Fibroblast of lung (primary cell): Measurements from ENCODE around the gene GET4. TPM values are rescaled to one million over a fixed set of nuclear protein-coding genes. Genes with fewer than 3 reads are reported as not detected.

Experiments
- DNase-seq, 2 donors: peaks; one replicate each; pipeline versions ENCODE4 v3.0.0 to v3.0.0-alpha.2; 2010; ENCODE audit warnings: low read depth in 2 of 2
- H2AFZ ChIP-seq: 2 replicates; pipeline ENCODE4 v1.5.1; 2012; ENCODE audit warnings: low read length, control low read depth, inconsistent platforms
- H3K27ac ChIP-seq: 2 replicates; pipeline ENCODE4 v1.5.1; 2011; ENCODE audit warnings: low read length, control low read depth; ENCODE audit not compliant: insufficient read depth
- H3K27me3 ChIP-seq: 2 replicates; pipeline ENCODE4 v1.5.1; 2011; ENCODE audit warnings: mild to moderate bottlenecking, low read length; ENCODE audit not compliant: control insufficient read depth, insufficient read depth
- H3K36me3 ChIP-seq: 2 replicates; pipeline ENCODE4 v1.5.1; 2011; ENCODE audit warnings: low read length; ENCODE audit not compliant: control insufficient read depth, insufficient read depth
- H3K4me1 ChIP-seq: 2 replicates; pipeline ENCODE4 v1.5.1; 2011; ENCODE audit warnings: low read length; ENCODE audit not compliant: control insufficient read depth, insufficient read depth; ENCODE audit errors: extremely low read depth
- H3K4me2 ChIP-seq: 2 replicates; pipeline ENCODE4 v1.5.1; 2011; ENCODE audit warnings: low read length, control low read depth; ENCODE audit not compliant: insufficient read depth; ENCODE audit errors: extremely low read depth
- H3K4me3 ChIP-seq, 4 experiments: fragments of 200-600 bp in 1 of 4; sonication (generic) in 1 of 4; replicated peaks in 1 of 4; 2 replicates each; pipeline ENCODE4 v1.5.1; 2011 to 2016; ENCODE audit warnings: low read length in 4 of 4, low read depth in 3 of 4, mild to moderate bottlenecking in 3 of 4, control low read depth in 2 of 4, inconsistent platforms in 1 of 4, mixed read lengths in 1 of 4; ENCODE audit not compliant: insufficient read depth in 1 of 4; ENCODE audit errors: control extremely low read depth in 1 of 4
- H3K79me2 ChIP-seq: 2 replicates; pipeline ENCODE4 v1.5.1; 2012; ENCODE audit warnings: mild to moderate bottlenecking, low read length, inconsistent platforms; ENCODE audit not compliant: control insufficient read depth, insufficient read depth
- H3K9ac ChIP-seq: 2 replicates; pipeline ENCODE4 v1.5.1; 2011; ENCODE audit warnings: mild to moderate bottlenecking, low read length, control low read depth; ENCODE audit not compliant: insufficient read depth
- H3K9me3 ChIP-seq: 2 replicates; pipeline ENCODE4 v1.5.1; 2012; ENCODE audit warnings: low read depth, low read length; ENCODE audit not compliant: control insufficient read depth, insufficient read depth
- H4K20me1 ChIP-seq: 2 replicates; pipeline ENCODE4 v1.5.1; 2011; ENCODE audit warnings: low read length; ENCODE audit not compliant: control insufficient read depth, insufficient read depth; ENCODE audit errors: extremely low read depth
- CTCF ChIP-seq, 2 donors: IDR thresholded peaks in 1 of 2; conservative IDR thresholded peaks in 1 of 2; 1 replicate in 1 of 2; 2 replicates in 1 of 2; pipeline ENCODE4 v1.5.1; 2011 to 2012; ENCODE audit warnings: low read length in 2 of 2, control low read depth in 1 of 2, inconsistent platforms in 1 of 2, low read depth in 1 of 2, mild to moderate bottlenecking in 1 of 2
- EZH2 ChIP-seq: IDR thresholded peaks from 2 replicates; pipeline ENCODE4 v1.5.1; 2012; ENCODE audit warnings: low read length, control low read depth, mild to moderate bottlenecking; ENCODE audit errors: missing control alignments
- polyA plus RNA-seq, 2 donors: library from polyadenylated mRNA; depleted of rRNA in 1 of 2; stranded (reverse) in 1 of 2; unstranded in 1 of 2; fragments of >200 nt; gene quantifications; 2 replicates each; pipeline ENCODE4 v1.2.1, GENCODE V29; 2011 to 2012; ENCODE audit warnings: missing spikeins in 1 of 2
- total RNA-seq: library from RNA; depleted of rRNA; stranded (reverse); fragments of >200 nt; gene quantifications from 2 replicates; pipeline ENCODE4 v1.2.1, GENCODE V29; 2014

Gene GET4
- total and polyA plus RNA-seq, 2 donors (not counting 1 experiment from before 2014, with no cell fraction given) = 13.4 to 23.1 TPM

DNA sequence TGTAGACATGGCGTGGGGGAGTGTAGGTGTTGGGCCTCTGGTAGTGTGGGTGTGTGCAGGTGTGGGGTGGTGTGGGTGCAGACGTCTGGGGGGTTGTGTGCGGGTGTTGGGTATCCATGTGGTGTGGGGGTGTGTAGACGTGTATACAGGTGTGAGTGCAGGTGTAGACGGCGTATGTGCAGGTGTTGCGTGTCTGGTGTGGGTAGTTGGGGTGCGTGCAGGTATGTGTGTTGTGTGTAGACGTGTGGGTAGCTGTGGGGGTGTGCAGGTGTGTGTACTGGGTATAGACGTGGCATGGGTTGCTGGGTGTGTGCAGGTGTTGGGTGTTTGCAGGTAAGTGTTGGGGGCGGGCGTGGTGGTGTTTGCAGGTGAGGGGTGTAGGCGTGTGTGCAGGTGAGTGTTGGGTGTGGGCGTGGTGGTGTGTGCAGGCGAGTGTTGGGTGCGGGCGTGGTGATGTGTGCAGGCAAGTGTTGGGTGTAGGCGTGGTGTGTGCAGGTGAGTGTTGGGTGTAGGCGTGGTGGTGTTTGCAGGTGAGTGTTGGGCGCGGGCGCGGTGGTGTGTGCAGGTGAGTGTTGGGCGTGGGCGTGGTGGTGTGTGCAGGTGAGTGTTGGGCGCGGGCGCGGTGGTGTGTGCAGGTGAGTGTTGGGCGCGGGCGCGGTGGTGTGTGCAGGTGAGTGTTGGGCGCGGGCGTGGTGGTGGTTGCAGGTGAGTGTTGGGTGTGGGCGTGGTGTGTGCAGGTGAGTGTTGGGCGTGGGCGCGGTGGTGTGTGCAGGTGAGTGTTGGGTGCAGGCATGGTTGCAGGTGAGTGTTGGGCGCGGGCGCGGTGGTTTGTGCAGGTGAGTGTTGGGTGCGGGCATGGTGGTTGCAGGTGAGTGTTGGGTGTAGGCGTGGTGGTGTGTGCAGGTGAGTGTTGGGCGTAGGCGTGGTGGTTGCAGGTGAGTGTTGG is 16.6 kb downstream of the GET4 start:
- H2AFZ ChIP-seq = no peak overlapping the region
- no peak for DNase-seq
- H3K4me2 ChIP-seq = no peak overlapping the region
- no peak overlapping the region for H3K27ac ChIP-seq
- H3K9ac ChIP-seq = no peak overlapping the region
- no peaks in the 10 kb centered on the region for H3K27me3 ChIP-seq
- H3K9me3 ChIP-seq = no peaks in the 10 kb centered on the region
- H3K79me2 ChIP-seq = no peaks in the 10 kb centered on the region
- peaks cover 40% of the 10 kb centered on the region for H3K36me3 ChIP-seq
- no peaks in the 10 kb centered on the region for H4K20me1 ChIP-seq
- no peak for TF ChIP-seq CTCF (conservative IDR thresholded peaks at IDR 0.05 in 1 of 2, IDR thresholded peaks at IDR 0.05 in 1 of 2; ENCODE audit: low read depth in 1 of 2, low read length in 2 of 2)
- no peak for TF ChIP-seq EZH2
- H3K4me3 ChIP-seq = no peak overlapping the region
- H3K4me1 ChIP-seq = no peaks in the 10 kb centered on the region

GRCh38 chr7:893686-894085 is 17.3 kb downstream of the GET4 start:
- TF ChIP-seq EZH2 = no peak
- no peak for TF ChIP-seq CTCF (conservative IDR thresholded peaks at IDR 0.05 in 1 of 2, IDR thresholded peaks at IDR 0.05 in 1 of 2; ENCODE audit: low read depth in 1 of 2, low read length in 2 of 2)
- peaks cover 36% of the 10 kb centered on the region for H3K36me3 ChIP-seq
- no peaks in the 10 kb centered on the region for H4K20me1 ChIP-seq
- H2AFZ ChIP-seq = no peak overlapping the region
- H3K9me3 ChIP-seq = no peaks in the 10 kb centered on the region
- no peaks in the 10 kb centered on the region for H3K27me3 ChIP-seq
- no peak for DNase-seq
- no peaks in the 10 kb centered on the region for H3K79me2 ChIP-seq
- no peak overlapping the region for H3K27ac ChIP-seq
- no peak overlapping the region for H3K4me2 ChIP-seq
- no peak overlapping the region for H3K4me3 ChIP-seq
- H3K4me1 ChIP-seq = no peaks in the 10 kb centered on the region
- no peak overlapping the region for H3K9ac ChIP-seq

DNA sequence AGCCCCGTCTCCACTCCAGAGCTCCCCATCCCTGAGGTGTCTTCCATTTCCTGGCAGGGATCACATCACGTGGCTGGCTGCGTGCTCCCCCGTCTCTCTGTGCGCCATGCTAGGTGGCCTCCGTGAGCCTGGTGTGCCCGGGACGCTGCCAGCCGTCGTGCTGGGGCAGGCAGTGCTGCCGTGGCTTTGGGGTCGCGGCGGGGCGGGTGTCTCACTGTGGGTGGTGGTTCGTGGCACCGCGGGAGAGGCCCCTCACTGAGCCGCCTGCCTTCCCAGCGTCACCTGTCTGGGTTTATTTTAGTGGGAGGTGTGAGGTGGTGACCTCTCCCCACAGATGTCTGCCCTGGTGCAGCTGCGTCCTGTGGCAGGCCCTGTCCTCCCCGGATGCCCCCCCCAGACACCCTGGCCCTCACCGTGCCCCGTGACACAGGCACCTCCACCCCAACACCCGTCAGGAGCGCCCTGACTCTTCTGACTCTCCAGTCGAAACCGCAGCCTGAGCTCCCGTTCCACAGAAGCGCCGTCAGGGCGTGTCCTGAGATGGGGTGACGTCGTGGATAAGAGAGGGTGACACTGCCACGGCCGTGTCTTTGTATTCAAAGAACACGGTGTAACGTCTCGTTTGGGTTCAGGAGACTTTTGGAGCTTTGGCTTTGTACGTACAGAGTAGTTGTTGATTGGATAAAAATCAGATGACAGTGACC is 18.0 kb downstream of the GET4 start:
- no peak overlapping the region for H3K9ac ChIP-seq
- H3K36me3 ChIP-seq = peaks cover 35% of the 10 kb centered on the region
- no peak for TF ChIP-seq CTCF (conservative IDR thresholded peaks at IDR 0.05 in 1 of 2, IDR thresholded peaks at IDR 0.05 in 1 of 2; ENCODE audit: low read depth in 1 of 2, low read length in 2 of 2)
- TF ChIP-seq EZH2 = no peak

More for the DNA sequence above, 18.0 kb downstream of the GET4 start:
- Histone ChIP-seq H4K20me1 (no peaks in the 10 kb centered on the region), H3K4me2 (no peak overlapping the region), H2AFZ (no peak overlapping the region), H3K4me3 (no peak overlapping the region), H3K9me3 (no peaks in the 10 kb centered on the region), H3K27me3 (no peaks in the 10 kb centered on the region), H3K4me1 (no peaks in the 10 kb centered on the region), H3K27ac (no peak overlapping the region), H3K79me2 (no peaks in the 10 kb centered on the region)
- DNase-seq = no peak
